Measurements from ENCODE around the gene CDKN2C. TPM values are rescaled to one million over a fixed set of nuclear protein-coding genes. Genes with fewer than 3 reads are reported as not detected.

Gene CDKN2C
- total RNA-seq, 1 experiment from 2014 or later = 9.4 TPM

DNA sequence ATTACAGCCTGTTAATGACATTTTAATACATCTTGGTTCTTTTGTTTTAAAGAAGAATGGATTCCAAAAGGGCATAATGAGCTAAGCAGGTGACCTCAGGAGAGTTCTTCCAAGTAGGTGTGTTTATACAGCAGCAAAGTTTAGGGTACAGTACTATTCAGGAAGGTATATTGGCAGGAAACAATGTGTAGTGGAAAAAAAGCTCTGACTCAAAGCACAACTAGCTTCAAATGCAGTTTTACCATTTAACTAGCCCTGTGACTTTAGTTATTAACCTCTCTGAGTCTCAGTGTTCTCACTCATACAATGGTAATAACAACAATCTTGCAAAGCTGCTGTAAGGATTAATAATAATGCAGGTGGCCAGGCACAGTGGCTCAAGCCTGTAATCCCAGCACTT, 39.9 kb upstream of the CDKN2C start:
- H3K4me3 ChIP-seq (replicated peaks in 1 of 2; ENCODE audit: low read depth in 1 of 2, low read length in 2 of 2) = no peak overlapping the region
- H4K20me1 ChIP-seq (ENCODE audit: insufficient read depth) = peaks cover 6% of the 10 kb centered on the region; the same call in 1 of the 2 replicates
- peaks cover 0 to 4% of the 10 kb centered on the region in 2 experiments; a peak in 1 of 4 replicates for H3K36me3 ChIP-seq (ENCODE audit: control insufficient read depth in 1 of 2, insufficient read depth in 2 of 2, low read length in 2 of 2)
- no TSS peak for BruUV-seq (replicated peaks)
- H3K9me2 ChIP-seq (ENCODE audit: insufficient read depth) = no peaks in the 10 kb centered on the region
- no peak overlapping the region for H3K4me2 ChIP-seq (ENCODE audit: low read length)
- ChIA-PET POLR2A (no interaction called here), RAD21 (ENCODE audit: low non-redundant PET in 1 of 2, low total read pairs in 2 of 2, uncharacterized antibody in 2 of 2, unreplicated experiment in 2 of 2) (no interaction called here), CTCF (interaction anchor here (0.7 to 1.8 kb wide), 18 partner anchors 10 to 367 kb away, joined by 3 to 16 read pairs (median 4); partner anchors contain the start of gene FAF1)
- DNase-seq (ENCODE audit: low read depth, low spot score) (no peak), ATAC-seq (no peak)
- H3K9me3 ChIP-seq (ENCODE audit: control insufficient read depth in 1 of 2, insufficient read depth in 1 of 2, low read depth in 1 of 2, low read length in 2 of 2) = no peaks in the 10 kb centered on the region
- intact Hi-C loops (cut with micrococcal nuclease) = no loop called here
- no peak overlapping the region for H3K27ac ChIP-seq (ENCODE audit: low read depth, low read length)
- H3K9ac ChIP-seq (ENCODE audit: low read length) = no peak overlapping the region
- no peaks in the 10 kb centered on the region for H3K4me1 ChIP-seq (ENCODE audit: control insufficient read depth in 1 of 2, insufficient read depth in 2 of 2, low read length in 2 of 2)
- H3K27me3 ChIP-seq (ENCODE audit: insufficient read depth, low read length) = no peaks in the 10 kb centered on the region
- peaks cover 93% of the 10 kb centered on the region for H3K79me2 ChIP-seq (ENCODE audit: insufficient read depth, low read length)
- no peak for TF ChIP-seq JUND (IDR thresholded peaks at IDR 0.05)
- no peak for TF ChIP-seq ZBTB33 (IDR thresholded peaks at IDR 0.05; ENCODE audit: extremely low read depth, insufficient replicate concordance, low read length)
- no peak overlapping the region for H2AFZ ChIP-seq (ENCODE audit: low read depth, low read length, poor library complexity, severe bottlenecking)

DNA sequence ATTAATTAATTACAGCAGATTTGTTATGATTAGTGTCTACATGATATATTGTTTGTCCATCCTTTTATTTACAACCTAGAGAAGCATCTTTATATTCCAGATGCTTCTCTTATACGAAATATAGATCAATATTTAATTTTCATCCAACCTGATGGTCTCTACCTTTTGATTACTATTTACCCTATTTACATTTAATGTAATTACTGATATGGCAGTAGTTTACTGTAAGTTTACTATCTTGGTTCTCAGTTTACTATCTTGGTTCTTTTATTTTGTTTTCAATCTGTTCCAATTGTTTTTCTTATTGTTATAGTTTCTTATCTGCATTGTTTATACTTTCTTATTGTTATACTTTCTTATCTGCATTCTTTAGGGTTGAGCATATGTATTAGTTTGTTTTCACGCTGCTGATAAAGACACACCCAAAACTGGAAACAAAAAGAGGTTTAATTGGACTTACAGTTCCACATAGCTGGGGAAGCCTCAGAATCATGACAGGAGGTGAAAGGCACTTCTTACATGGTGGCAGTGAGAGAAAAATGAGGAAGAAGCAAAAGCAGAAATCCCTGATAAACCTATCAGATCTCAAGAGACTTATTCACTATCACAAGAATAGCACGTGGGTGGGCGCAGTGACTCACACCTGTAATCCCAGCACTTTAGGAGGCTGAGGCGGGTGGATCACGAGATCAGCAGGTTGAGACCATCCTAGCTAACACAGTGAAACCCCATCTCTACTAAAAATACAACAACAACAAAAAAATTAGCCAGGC, 38.9 kb upstream of the CDKN2C start:
- Histone ChIP-seq H3K9me2 (ENCODE audit: insufficient read depth) (no peaks in the 10 kb centered on the region), H3K9me3 (ENCODE audit: control insufficient read depth in 1 of 2, insufficient read depth in 1 of 2, low read depth in 1 of 2, low read length in 2 of 2) (no peaks in the 10 kb centered on the region), H4K20me1 (ENCODE audit: insufficient read depth) (peaks cover 6% of the 10 kb centered on the region; the same call in 1 of the 2 replicates), H3K4me3 (replicated peaks in 1 of 2; ENCODE audit: low read depth in 1 of 2, low read length in 2 of 2) (no peak overlapping the region), H3K4me2 (ENCODE audit: low read length) (no peak overlapping the region), H3K79me2 (ENCODE audit: insufficient read depth, low read length) (peaks cover 93% of the 10 kb centered on the region), H2AFZ (ENCODE audit: low read depth, low read length, poor library complexity, severe bottlenecking) (no peak overlapping the region), H3K9ac (ENCODE audit: low read length) (no peak overlapping the region), H3K27ac (ENCODE audit: low read depth, low read length) (no peak overlapping the region), H3K36me3 (ENCODE audit: control insufficient read depth in 1 of 2, insufficient read depth in 2 of 2, low read length in 2 of 2) (peaks cover 0 to 4% of the 10 kb centered on the region in 2 experiments; a peak in 1 of 4 replicates), H3K27me3 (ENCODE audit: insufficient read depth, low read length) (no peaks in the 10 kb centered on the region), H3K4me1 (ENCODE audit: control insufficient read depth in 1 of 2, insufficient read depth in 2 of 2, low read length in 2 of 2) (no peaks in the 10 kb centered on the region)
- ChIA-PET RAD21 (ENCODE audit: low non-redundant PET in 1 of 2, low total read pairs in 2 of 2, uncharacterized antibody in 2 of 2, unreplicated experiment in 2 of 2) (no interaction called here), POLR2A (no interaction called here), CTCF (interaction anchor here (0.7 kb wide), 1 partner anchor 20 kb away, joined by 3 read pairs; no protein-coding TSS in a partner anchor)
- DNase-seq (ENCODE audit: low read depth, low spot score) = no peak
- intact Hi-C loops (cut with micrococcal nuclease) = no loop called here
- no TSS peak for BruUV-seq (replicated peaks)
- no peak for ATAC-seq
- TF ChIP-seq SP1 (IDR thresholded peaks at IDR 0.05; ENCODE audit: low read depth) (no peak), SIN3A (IDR thresholded peaks at IDR 0.05; ENCODE audit: low read depth) (no peak), EGR1 (IDR thresholded peaks at IDR 0.05; ENCODE audit: low read depth) (no peak), REST (IDR thresholded peaks at IDR 0.05; ENCODE audit: low read depth) (no peak), POLR2A (IDR thresholded peaks at IDR 0.05; ENCODE audit: borderline replicate concordance, extremely low read depth, insufficient read depth, insufficient read length) (no peak), EZH2 (IDR thresholded peaks at IDR 0.05) (no peak), CEBPB (IDR thresholded peaks at IDR 0.05; ENCODE audit: low read depth) (no peak), TCF7L2 (IDR thresholded peaks at IDR 0.05; ENCODE audit: borderline replicate concordance, extremely low read depth, insufficient read depth, insufficient read length) (no peak), YY1 (IDR thresholded peaks at IDR 0.05; ENCODE audit: extremely low read depth, insufficient replicate concordance, low read depth, low read length) (no peak), ELF1 (IDR thresholded peaks at IDR 0.05; ENCODE audit: borderline replicate concordance, low read depth) (no peak), POLR2AphosphoS5 (IDR thresholded peaks at IDR 0.05; ENCODE audit: low read depth, low read length) (no peak), ZFX (IDR thresholded peaks at IDR 0.05) (no peak)
- TF ChIP-seq, protein P1, sequence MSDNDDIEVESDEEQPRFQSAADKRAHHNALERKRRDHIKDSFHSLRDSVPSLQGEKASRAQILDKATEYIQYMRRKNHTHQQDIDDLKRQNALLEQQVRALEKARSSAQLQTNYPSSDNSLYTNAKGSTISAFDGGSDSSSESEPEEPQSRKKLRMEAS (IDR thresholded peaks at IDR 0.05) = no peak

Measured in HCT116 (cell line).